K562 (cell line): ENCODE results near the gene ADIPOR1. TPM values are rescaled to one million over a fixed set of nuclear protein-coding genes. Genes with fewer than 3 reads are reported as not detected.

Experiments used
- ARNT ChIP-seq, 2 experiments: fragments of 450-650 bp; IDR thresholded peaks; 2 replicates each; pipeline ENCODE4 v1.6.1; 2016; ENCODE audit warnings: mild to moderate bottlenecking in 1 of 2
- BRF2 ChIP-seq: IDR thresholded peaks from 3 replicates; pipeline ENCODE4 v1.6.1; 2011; ENCODE audit warnings: borderline replicate concordance, mild to moderate bottlenecking; ENCODE audit not compliant: insufficient read length, insufficient read depth
- CBX2 ChIP-seq: fragments of 200-600 bp; sonication (generic); IDR thresholded peaks from one replicate; pipeline ENCODE4 v1.6.1; 2012; ENCODE audit warnings: mild to moderate bottlenecking, low read length, inconsistent platforms; ENCODE audit not compliant: insufficient read depth, poor library complexity, severe bottlenecking
- HDAC3 ChIP-seq: fragments of 450-650 bp; IDR thresholded peaks from 2 replicates; pipeline ENCODE4 v1.6.1; 2018; ENCODE audit warnings: borderline replicate concordance, mild to moderate bottlenecking, moderate library complexity; ENCODE audit not compliant: partially characterized antibody
- IFI16 ChIP-seq: fragments of 250-450 bp; sonication (Bioruptor Pico); IDR thresholded peaks from 2 replicates; pipeline ENCODE4 v2.1.2; 2022; ENCODE audit warnings: mild to moderate bottlenecking, inconsistent platforms
- KDM4B ChIP-seq, 2 experiments: fragments of 450-650 bp in 1 of 2; sonication (generic) in 1 of 2; IDR thresholded peaks; 2 replicates each; pipeline ENCODE4 v1.6.1; 2016 to 2017; ENCODE audit warnings: borderline replicate concordance in 2 of 2, antibody characterized with exemption in 1 of 2, low read depth in 1 of 2, mild to moderate bottlenecking in 1 of 2
- KLF16 ChIP-seq: IDR thresholded peaks from 2 replicates; pipeline ENCODE4 v1.6.1; 2016; ENCODE audit warnings: antibody characterized with exemption
- MTA2 ChIP-seq: fragments of 450-650 bp; IDR thresholded peaks from 2 replicates; pipeline ENCODE4 v1.6.1; 2016; ENCODE audit warnings: low read depth
- NR2C1 ChIP-seq, 2 experiments: fragments of 450-650 bp; IDR thresholded peaks; 2 replicates each; pipeline ENCODE4 v1.6.1; 2017; ENCODE audit warnings: mild to moderate bottlenecking in 2 of 2, antibody characterized with exemption in 1 of 2, inconsistent platforms in 1 of 2, missing compliant biosample characterization in 1 of 2, missing genetic modification characterization in 1 of 2
- RBM15 ChIP-seq: fragments of 200-400 bp; formaldehyde crosslinking; IDR thresholded peaks from 2 replicates; pipeline ENCODE4 v1.6.1; 2018; ENCODE audit warnings: mild to moderate bottlenecking, low read length, moderate library complexity; ENCODE audit not compliant: insufficient read depth
- RUNX1 ChIP-seq: sonication (generic); IDR thresholded peaks from 2 replicates; pipeline ENCODE4 v1.6.1; 2016; ENCODE audit warnings: antibody characterized with exemption, low read depth
- SMAD4 ChIP-seq: fragments of 250-450 bp; sonication (Bioruptor Pico); conservative IDR thresholded peaks from 2 replicates; pipeline ENCODE4 v1.8.0; 2021; ENCODE audit warnings: inconsistent platforms, mild to moderate bottlenecking, moderate library complexity
- U2AF2 ChIP-seq: fragments of 200-400 bp; formaldehyde crosslinking; optimal IDR thresholded peaks from 2 replicates; pipeline ENCODE3; 2017; ENCODE audit warnings: low read depth, mild to moderate bottlenecking, low read length
- ZBTB17 ChIP-seq: fragments of 450-650 bp; formaldehyde crosslinking; IDR thresholded peaks from 2 replicates; pipeline ENCODE4 v1.4.0; 2020; ENCODE audit warnings: mild to moderate bottlenecking
- ZNF140 ChIP-seq: fragments of 250-450 bp; sonication (Bioruptor Pico); IDR thresholded peaks from 2 replicates; pipeline ENCODE4 v1.8.0; 2021; ENCODE audit warnings: moderate library complexity, mild to moderate bottlenecking, inconsistent platforms
- ZNF197 ChIP-seq: fragments of 200-800 bp; sonication (Bioruptor generic); IDR thresholded peaks from 2 replicates; pipeline ENCODE4 v1.6.1; 2016; ENCODE audit warnings: low read depth, missing genetic modification characterization, missing compliant biosample characterization
- ZNF511 ChIP-seq: sonication (generic); formaldehyde crosslinking; IDR thresholded peaks from 2 replicates; pipeline ENCODE4 v1.8.0; 2022; ENCODE audit warnings: mild to moderate bottlenecking, missing genetic modification reagents
- ZNF551 ChIP-seq: fragments of 250-450 bp; sonication (Bioruptor Pico); IDR thresholded peaks from 2 replicates; pipeline ENCODE4 v1.5.0; 2021; ENCODE audit warnings: mild to moderate bottlenecking, moderate library complexity
- ZNF644 ChIP-seq: fragments of 200-800 bp; sonication (Bioruptor generic); IDR thresholded peaks from 2 replicates; pipeline ENCODE4 v1.6.1; 2016; ENCODE audit warnings: low read depth, missing genetic modification characterization, missing compliant biosample characterization
- ZNF76 ChIP-seq: fragments of 250-450 bp; sonication (Bioruptor Pico); IDR thresholded peaks from 2 replicates; pipeline ENCODE4 v1.4.0; 2020; ENCODE audit warnings: mild to moderate bottlenecking, moderate library complexity, borderline replicate concordance
- polyA plus RNA-seq, 8 experiments: library from polyadenylated mRNA; depleted of rRNA in 4 of 8; stranded (reverse) in 5 of 8; unstranded in 3 of 8; fragments of >200 nt; fragmentation: Nextera tagmentation in 2 of 8; fragmentation: Illumina TruSeq in 1 of 8; extraction: Ambion mirVana in 2 of 8; extraction: Trizol in 1 of 8; gene quantifications; 2 replicates each; pipeline versions ENCODE4 v1.2.1 to v1.2.3, GENCODE V29; 2011 to 2014; ENCODE audit warnings: inconsistent platforms in 1 of 8, missing spikeins in 1 of 8
- total RNA-seq, 7 experiments: library from RNA; depleted of rRNA in 6 of 7; stranded (reverse); fragments of >200 nt in 6 of 7; fragmentation: Illumina TruSeq in 2 of 7; extraction: Trizol in 2 of 7; gene quantifications; 2 replicates each; pipeline versions ENCODE4 v1.2.1 to v1.2.3, GENCODE V29; 2011 to 2021; ENCODE audit warnings: low replicate concordance in 1 of 7
- TF ChIP-seq, protein P1 (sequence below): fragments of 250-450 bp; sonication (Bioruptor Pico); IDR thresholded peaks from 2 replicates; pipeline ENCODE4 v1.5.0; 2021
- TF ChIP-seq, protein P2 (sequence below): IDR thresholded peaks from 2 replicates; pipeline ENCODE4 v1.6.1; 2014; ENCODE audit warnings: antibody characterized with exemption
- TF ChIP-seq, protein P3 (sequence below): sonication (generic); formaldehyde crosslinking; IDR thresholded peaks from 2 replicates; pipeline ENCODE4 v1.5.0; 2020; ENCODE audit warnings: missing genetic modification reagents
- TF ChIP-seq, protein P4 (sequence below): sonication (generic); formaldehyde crosslinking; IDR thresholded peaks from 2 replicates; pipeline ENCODE4 v1.8.0; 2023; ENCODE audit warnings: mild to moderate bottlenecking, missing genetic modification reagents

The ADIPOR1 gene
- total and polyA plus RNA-seq, 9 of the 15 experiments (the other 6 are each of a cell fraction or from before 2014, with no cell fraction given), result 29.0 to 217 (median 100) TPM

- TF ChIP-seq, protein P1, sequence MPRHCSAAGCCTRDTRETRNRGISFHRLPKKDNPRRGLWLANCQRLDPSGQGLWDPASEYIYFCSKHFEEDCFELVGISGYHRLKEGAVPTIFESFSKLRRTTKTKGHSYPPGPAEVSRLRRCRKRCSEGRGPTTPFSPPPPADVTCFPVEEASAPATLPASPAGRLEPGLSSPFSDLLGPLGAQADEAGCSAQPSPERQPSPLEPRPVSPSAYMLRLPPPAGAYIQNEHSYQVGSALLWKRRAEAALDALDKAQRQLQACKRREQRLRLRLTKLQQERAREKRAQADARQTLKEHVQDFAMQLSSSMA (CRISPR knock-in tag), result no peak
- TF ChIP-seq ZBTB17, result no peak
- no peak for TF ChIP-seq ZNF76
- no peak for TF ChIP-seq NR2C1 (IDR thresholded peaks at IDR 0.05)
- no peak for TF ChIP-seq NR2C1 (tag; IDR thresholded peaks at IDR 0.05)
- no peak for TF ChIP-seq RUNX1
- peak; percentile 59 for TF ChIP-seq SMAD4 (CRISPR knock-in tag)
- TF ChIP-seq ZNF197 (CRISPR knock-in tag), result no peak
- TF ChIP-seq ZNF511, result no peak
- TF ChIP-seq ZNF644, result no peak
- TF ChIP-seq, protein P2, sequence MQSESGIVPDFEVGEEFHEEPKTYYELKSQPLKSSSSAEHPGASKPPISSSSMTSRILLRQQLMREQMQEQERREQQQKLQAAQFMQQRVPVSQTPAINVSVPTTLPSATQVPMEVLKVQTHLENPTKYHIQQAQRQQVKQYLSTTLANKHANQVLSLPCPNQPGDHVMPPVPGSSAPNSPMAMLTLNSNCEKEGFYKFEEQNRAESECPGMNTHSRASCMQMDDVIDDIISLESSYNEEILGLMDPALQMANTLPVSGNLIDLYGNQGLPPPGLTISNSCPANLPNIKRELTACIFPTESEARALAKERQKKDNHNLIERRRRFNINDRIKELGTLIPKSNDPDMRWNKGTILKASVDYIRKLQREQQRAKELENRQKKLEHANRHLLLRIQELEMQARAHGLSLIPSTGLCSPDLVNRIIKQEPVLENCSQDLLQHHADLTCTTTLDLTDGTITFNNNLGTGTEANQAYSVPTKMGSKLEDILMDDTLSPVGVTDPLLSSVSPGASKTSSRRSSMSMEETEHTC, result no peak
- TF ChIP-seq CBX2, result no peak
- TF ChIP-seq, protein P3, sequence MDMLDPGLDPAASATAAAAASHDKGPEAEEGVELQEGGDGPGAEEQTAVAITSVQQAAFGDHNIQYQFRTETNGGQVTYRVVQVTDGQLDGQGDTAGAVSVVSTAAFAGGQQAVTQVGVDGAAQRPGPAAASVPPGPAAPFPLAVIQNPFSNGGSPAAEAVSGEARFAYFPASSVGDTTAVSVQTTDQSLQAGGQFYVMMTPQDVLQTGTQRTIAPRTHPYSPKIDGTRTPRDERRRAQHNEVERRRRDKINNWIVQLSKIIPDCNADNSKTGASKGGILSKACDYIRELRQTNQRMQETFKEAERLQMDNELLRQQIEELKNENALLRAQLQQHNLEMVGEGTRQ (CRISPR knock-in tag), result no peak
- no peak for TF ChIP-seq BRF2
- TF ChIP-seq ZNF551 (CRISPR knock-in tag), result no peak
- TF ChIP-seq KLF16, result no peak
- no peak for TF ChIP-seq IFI16 (CRISPR knock-in tag)
- no peak for TF ChIP-seq ZNF140 (CRISPR knock-in tag)
- TF ChIP-seq RBM15, result no peak
- no peak for TF ChIP-seq KDM4B (IDR thresholded peaks at IDR 0.05; ENCODE audit: borderline replicate concordance in 2 of 2, low read depth in 1 of 2)
- peak in 1 of 2 experiments; percentile 40; a peak in 1 of 4 replicates for TF ChIP-seq ARNT (IDR thresholded peaks at IDR 0.05)
- peak; percentile 65 for TF ChIP-seq MTA2
- peak; percentile 35 for TF ChIP-seq HDAC3
- TF ChIP-seq, protein P4, sequence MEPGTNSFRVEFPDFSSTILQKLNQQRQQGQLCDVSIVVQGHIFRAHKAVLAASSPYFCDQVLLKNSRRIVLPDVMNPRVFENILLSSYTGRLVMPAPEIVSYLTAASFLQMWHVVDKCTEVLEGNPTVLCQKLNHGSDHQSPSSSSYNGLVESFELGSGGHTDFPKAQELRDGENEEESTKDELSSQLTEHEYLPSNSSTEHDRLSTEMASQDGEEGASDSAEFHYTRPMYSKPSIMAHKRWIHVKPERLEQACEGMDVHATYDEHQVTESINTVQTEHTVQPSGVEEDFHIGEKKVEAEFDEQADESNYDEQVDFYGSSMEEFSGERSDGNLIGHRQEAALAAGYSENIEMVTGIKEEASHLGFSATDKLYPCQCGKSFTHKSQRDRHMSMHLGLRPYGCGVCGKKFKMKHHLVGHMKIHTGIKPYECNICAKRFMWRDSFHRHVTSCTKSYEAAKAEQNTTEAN (CRISPR knock-in tag), result no peak
- TF ChIP-seq U2AF2, result no peak
Measured at GRCh38 chr1:202981939-202982338, 23.8 kb upstream of the ADIPOR1 start (continued).
